Spleen (tissue), 11 donors: ENCODE measurements around the gene PLEKHJ1. TPM values are rescaled to one million over a fixed set of nuclear protein-coding genes. Genes with fewer than 3 reads are reported as not detected.
A peak's percentile ranks its signal among the peaks of the same experiment; 100 is the strongest.

ENCODE experiments used
- DNase-seq: peaks from one replicate; pipeline ENCODE4 v3.0.0-alpha.2; 2020
- H3K27ac ChIP-seq, 8 donors: fragments of 200-600 bp; sonication (generic) in 7 of 8; 1 replicate in 4 of 8; 2 replicates in 4 of 8; pipeline versions ENCODE4 v1.5.0 to v1.8.0; 2016 to 2021; ENCODE audit warnings: inconsistent platforms in 4 of 8, mild to moderate bottlenecking in 4 of 8, moderate library complexity in 1 of 8
- H3K27me3 ChIP-seq, 7 donors: fragments of 200-600 bp; sonication (generic) in 6 of 7; replicated peaks in 1 of 7; 1 replicate in 4 of 7; 2 replicates in 3 of 7; pipeline versions ENCODE4 v1.5.0 to v1.8.0; 2016 to 2021; ENCODE audit warnings: inconsistent platforms in 3 of 7, mild to moderate bottlenecking in 1 of 7
- H3K36me3 ChIP-seq, 6 donors: fragments of 200-600 bp; sonication (generic) in 5 of 6; 1 replicate in 4 of 6; 2 replicates in 2 of 6; pipeline versions ENCODE4 v1.5.0 to v1.8.0; 2016 to 2021; ENCODE audit warnings: inconsistent platforms in 2 of 6
- H3K4me1 ChIP-seq, 6 donors: fragments of 200-600 bp; sonication (generic) in 5 of 6; 1 replicate in 3 of 6; 2 replicates in 3 of 6; pipeline versions ENCODE4 v1.5.0 to v1.8.0; 2016 to 2021; ENCODE audit warnings: inconsistent platforms in 3 of 6
- H3K4me3 ChIP-seq, 8 donors: fragments of 200-600 bp; sonication (generic) in 7 of 8; 1 replicate in 4 of 8; 2 replicates in 4 of 8; pipeline versions ENCODE4 v1.5.0 to v1.8.0; 2016 to 2021; ENCODE audit warnings: inconsistent platforms in 4 of 8, mild to moderate bottlenecking in 4 of 8, moderate library complexity in 2 of 8
- H3K9me3 ChIP-seq, 8 donors: fragments of 200-600 bp; sonication (generic) in 7 of 8; 1 replicate in 4 of 8; 2 replicates in 4 of 8; pipeline versions ENCODE4 v1.5.0 to v1.8.0; 2016 to 2021; ENCODE audit warnings: inconsistent platforms in 4 of 8
- POLR2A ChIP-seq, 3 donors: fragments of 450-650 bp; IDR thresholded peaks; one replicate each; pipeline ENCODE4 v1.5.1; 2017; ENCODE audit warnings: antibody characterized with exemption in 3 of 3, mild to moderate bottlenecking in 1 of 3
- POLR2AphosphoS5 ChIP-seq, 3 donors: sonication (generic); formaldehyde crosslinking; IDR thresholded peaks; one replicate each; pipeline ENCODE4 v1.5.1; 2017; ENCODE audit warnings: antibody characterized with exemption in 3 of 3
- WGBS, 5 donors: extraction: QIAGEN DNeasy Blood & Tissue Kit in 3 of 5; methylation state at CpG; one replicate each; pipeline versions ENCODE4 v1.1.5 to v1.1.7; 2013 to 2018; 5-methylcytosine and 5-hydroxymethylcytosine counted together
- intact Hi-C: fragments of 100-400 bp; cut with DNase I; formaldehyde crosslinking; loops from one replicate; pipeline ENCODE4 v1.15.0; 2023; ENCODE audit warnings: low total_unique reads
- polyA plus RNA-seq, 3 donors: library from polyadenylated mRNA; stranded (reverse); fragments of 200-250 nt; gene quantifications; one replicate each; pipeline ENCODE4 v1.2.1, GENCODE V29; 2013
- total RNA-seq, 7 donors: library from RNA; depleted of rRNA in 3 of 7; stranded (reverse); fragments of >200 nt in 3 of 7; fragmentation: NEBNext Ultra II Directional in 4 of 7; extraction: Animal tissue kit (Norgen Biotek cat#: 25700) in 4 of 7; gene quantifications; one replicate each; pipeline versions ENCODE4 v1.1.0 to v1.2.1, GENCODE V29; 2016 to 2021
- TF ChIP-seq, protein P1 (sequence below), 11 experiments: fragments of 200-600 bp in 7 of 11; fragments of 450-650 bp in 4 of 11; sonication (generic) in 4 of 11; IDR thresholded peaks in 8 of 11; conservative IDR thresholded peaks in 3 of 11; 1 replicate in 7 of 11; 2 replicates in 4 of 11; pipeline versions ENCODE4 v1.4.0 to v1.8.0; 2016 to 2021; ENCODE audit warnings: antibody characterized with exemption in 11 of 11, inconsistent platforms in 4 of 11, mild to moderate bottlenecking in 1 of 11
- donor health status: healthy with polysubstance abuse.
- donor health status: DM: no; HTN: no; CAD: no; lungs with moderate emphysema.
- donor health status: DM: no; HTN: no; CAD: no.
- donor health status: Bipolar disorder and iron deficiency.
- donor health status: healthy.
- donor health status: DM: no; HTN: no; CAD: no.
- donor health status: DM: yes; HTN: yes; CAD: no.

The PLEKHJ1 gene
- total and polyA plus RNA-seq, 10 donors, result 37.7 to 117 (median 57.4) TPM

DNA sequence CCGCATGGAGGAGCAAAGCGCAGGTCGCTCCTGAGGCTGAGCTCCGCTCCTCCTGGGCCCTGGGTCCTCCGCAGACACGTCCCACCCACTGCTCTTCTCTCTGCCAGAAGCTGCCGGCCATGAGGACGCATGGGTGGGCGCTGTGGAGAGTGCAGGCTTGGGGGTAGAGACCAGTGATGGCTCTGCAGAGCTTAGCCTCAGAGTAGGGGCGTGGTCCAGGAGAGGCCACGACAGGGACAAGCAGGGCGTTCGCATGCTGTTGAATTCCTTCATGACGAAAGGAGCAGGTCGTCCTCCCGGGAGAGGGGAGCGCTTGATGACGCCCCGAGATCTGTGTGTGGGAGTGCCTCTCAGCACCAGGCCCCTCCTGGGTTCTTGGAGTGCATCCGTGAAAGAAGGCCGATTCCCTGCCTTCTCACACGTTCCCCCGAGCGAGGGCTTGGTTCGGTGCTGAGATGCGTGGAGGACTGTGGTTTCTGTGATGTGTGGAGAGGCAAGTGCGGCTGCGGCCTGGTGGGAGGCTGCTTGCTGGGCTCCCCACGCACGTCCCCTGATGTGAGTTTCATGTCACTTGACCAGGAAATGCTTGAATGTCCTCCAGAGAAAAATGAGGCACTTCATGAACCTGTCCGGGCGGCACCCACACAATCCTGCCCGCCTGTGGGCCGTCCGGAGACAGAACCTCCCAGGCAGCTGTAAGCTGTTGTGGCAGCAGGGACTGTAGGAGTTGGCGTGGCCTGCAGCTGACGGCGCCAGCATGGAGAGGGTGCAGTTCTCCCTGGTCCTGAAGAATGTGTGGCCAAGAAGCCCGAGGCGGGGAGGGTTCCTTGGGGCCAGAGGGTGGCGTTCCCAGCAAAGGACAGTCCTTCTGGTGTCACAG lies 5.0 kb upstream of the PLEKHJ1 start:
- no peak for DNase-seq
- intact Hi-C loops, result no loop called here
- Histone ChIP-seq H3K4me3 (peak overlapping the region in 4 of 8 donors; percentile 35 to 98 (median 44)), H3K27me3 (no peaks in the 10 kb centered on the region), H3K27ac (peak overlapping the region in 7 of 8 donors; percentile 36 to 100 (median 96)), H3K4me1 (peaks cover 55 to 80% (median 63%) of the 10 kb centered on the region in 6 donors), H3K9me3 (no peaks in the 10 kb centered on the region), H3K36me3 (peaks cover 2 to 53% (median 33%) of the 10 kb centered on the region in 6 donors)
- 67 to 79% (median 75%) methylated on average over 34 to 41 of the region's 41 CpGs for WGBS, 5 donors
- TF ChIP-seq, protein P1, sequence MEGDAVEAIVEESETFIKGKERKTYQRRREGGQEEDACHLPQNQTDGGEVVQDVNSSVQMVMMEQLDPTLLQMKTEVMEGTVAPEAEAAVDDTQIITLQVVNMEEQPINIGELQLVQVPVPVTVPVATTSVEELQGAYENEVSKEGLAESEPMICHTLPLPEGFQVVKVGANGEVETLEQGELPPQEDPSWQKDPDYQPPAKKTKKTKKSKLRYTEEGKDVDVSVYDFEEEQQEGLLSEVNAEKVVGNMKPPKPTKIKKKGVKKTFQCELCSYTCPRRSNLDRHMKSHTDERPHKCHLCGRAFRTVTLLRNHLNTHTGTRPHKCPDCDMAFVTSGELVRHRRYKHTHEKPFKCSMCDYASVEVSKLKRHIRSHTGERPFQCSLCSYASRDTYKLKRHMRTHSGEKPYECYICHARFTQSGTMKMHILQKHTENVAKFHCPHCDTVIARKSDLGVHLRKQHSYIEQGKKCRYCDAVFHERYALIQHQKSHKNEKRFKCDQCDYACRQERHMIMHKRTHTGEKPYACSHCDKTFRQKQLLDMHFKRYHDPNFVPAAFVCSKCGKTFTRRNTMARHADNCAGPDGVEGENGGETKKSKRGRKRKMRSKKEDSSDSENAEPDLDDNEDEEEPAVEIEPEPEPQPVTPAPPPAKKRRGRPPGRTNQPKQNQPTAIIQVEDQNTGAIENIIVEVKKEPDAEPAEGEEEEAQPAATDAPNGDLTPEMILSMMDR (IDR thresholded peaks at IDR 0.05 in 8 of 11, conservative IDR thresholded peaks at IDR 0.05 in 3 of 11), result no peak
- TF ChIP-seq POLR2A (IDR thresholded peaks at IDR 0.05) (no peak), POLR2AphosphoS5 (IDR thresholded peaks at IDR 0.05) (peak in 2 of 3 donors; percentile 33 to 58)

DNA sequence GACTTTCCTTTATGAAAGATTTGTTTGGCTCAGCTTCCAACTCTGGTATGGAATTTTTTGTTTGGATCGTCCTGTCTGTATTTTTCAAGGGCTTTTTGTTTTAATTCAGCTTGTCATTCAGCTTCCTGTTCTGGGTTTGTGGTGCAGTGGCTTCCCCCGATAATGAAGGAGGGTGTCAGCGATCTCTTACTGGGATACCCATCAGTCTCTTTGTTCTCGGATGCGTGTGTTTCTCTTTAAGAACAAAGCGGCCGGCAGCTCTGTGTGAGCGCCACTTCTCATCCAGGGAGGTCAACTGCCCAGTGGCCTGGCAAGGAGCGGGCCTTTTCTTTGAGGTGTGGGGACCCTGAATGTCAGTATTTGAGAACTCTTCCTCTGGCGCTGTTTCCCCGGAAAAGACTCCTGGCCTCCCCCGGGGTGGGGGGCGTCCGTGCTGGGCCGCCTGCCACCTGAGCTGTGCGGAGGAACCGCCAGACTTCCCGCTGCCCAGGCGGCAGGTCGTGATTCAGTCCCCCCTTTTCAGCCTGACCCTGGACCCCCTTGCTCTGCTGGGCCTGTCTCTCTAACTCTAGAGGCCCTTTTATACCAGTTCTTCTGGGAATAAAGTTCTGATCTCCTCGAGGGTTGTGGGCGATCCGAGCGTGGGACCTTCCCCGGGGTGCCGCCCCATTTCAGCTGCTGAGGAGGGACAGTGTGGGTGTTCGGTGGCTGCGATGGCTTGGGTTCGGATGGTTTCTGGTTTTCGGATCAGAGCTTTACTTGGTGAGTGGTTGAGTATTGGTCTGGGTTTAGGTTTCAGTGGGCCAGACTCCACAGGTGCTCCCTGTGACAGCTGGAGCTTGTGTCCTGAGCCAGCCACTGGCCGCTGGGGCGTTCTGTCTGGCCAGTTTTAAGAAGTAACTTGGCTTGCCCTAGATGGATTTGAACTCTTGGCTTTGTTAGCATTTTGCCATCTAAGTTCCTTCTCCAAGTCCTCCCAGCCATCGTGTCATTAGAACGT lies 3.9 kb upstream of the PLEKHJ1 start:
- Histone ChIP-seq H3K4me3 (peak overlapping the region; percentile 16 to 98 (median 36)), H3K27me3 (no peaks in the 10 kb centered on the region), H3K27ac (peak overlapping the region; percentile 36 to 100 (median 97)), H3K4me1 (peaks cover 60 to 88% (median 69%) of the 10 kb centered on the region in 6 donors), H3K36me3 (peaks cover 0 to 43% (median 23%) of the 10 kb centered on the region in 6 donors), H3K9me3 (no peaks in the 10 kb centered on the region)
- no peak for DNase-seq
- WGBS, 5 donors, result 19 to 26% (median 23%) methylated on average over 33 to 34 of the region's 34 CpGs
- intact Hi-C loops, result loop anchor here (2.0 to 10.0 kb wide), 3 partner anchors 31 to 152 kb away; partner anchors contain the start of gene DOT1L
- TF ChIP-seq POLR2A (IDR thresholded peaks at IDR 0.05) (no peak), POLR2AphosphoS5 (IDR thresholded peaks at IDR 0.05) (peak in 2 of 3 donors; percentile 37 to 44)

GRCh38 chr19:2239173-2239572 lies 3.0 kb upstream of the PLEKHJ1 start:
- Histone ChIP-seq H3K9me3 (no peaks in the 10 kb centered on the region), H3K27me3 (no peaks in the 10 kb centered on the region), H3K4me1 (peaks cover 64 to 90% (median 78%) of the 10 kb centered on the region in 6 donors), H3K36me3 (peaks cover 0 to 37% (median 14%) of the 10 kb centered on the region in 6 donors), H3K4me3 (peak overlapping the region in 6 of 8 donors; percentile 33 to 98 (median 37)), H3K27ac (peak overlapping the region in 7 of 8 donors; percentile 45 to 100 (median 98))
- no peak for DNase-seq
- WGBS, 5 donors, result 42 to 52% (median 48%) methylated on average over 10 of the region's 10 CpGs
- TF ChIP-seq POLR2AphosphoS5 (IDR thresholded peaks at IDR 0.05) (no peak), POLR2A (IDR thresholded peaks at IDR 0.05) (no peak)
- TF ChIP-seq, protein P1 (IDR thresholded peaks at IDR 0.05 in 8 of 11, conservative IDR thresholded peaks at IDR 0.05 in 3 of 11), result no peak
- intact Hi-C loops, result loop anchor here (2.0 to 10.0 kb wide), 3 partner anchors 32 to 153 kb away; partner anchors contain the start of gene DOT1L

- TF ChIP-seq, protein P1 (IDR thresholded peaks at IDR 0.05 in 8 of 11, conservative IDR thresholded peaks at IDR 0.05 in 3 of 11), result no peak
- TF ChIP-seq POLR2A (IDR thresholded peaks at IDR 0.05) (no peak), POLR2AphosphoS5 (IDR thresholded peaks at IDR 0.05) (no peak)
- H3K4me1 ChIP-seq, result peaks cover 62 to 90% (median 81%) of the 10 kb centered on the region in 6 donors
- H3K27ac ChIP-seq, result peak overlapping the region in 6 of 8 donors; percentile 89 to 100 (median 98)
- peaks cover 0 to 37% (median 13%) of the 10 kb centered on the region in 6 donors for H3K36me3 ChIP-seq
- 59 to 79% (median 69%) methylated on average over 6 of the region's 6 CpGs for WGBS, 5 donors
- no peak for DNase-seq
- H3K4me3 ChIP-seq, result peak overlapping the region in 7 of 8 donors; percentile 74 to 98 (median 95)
- H3K9me3 ChIP-seq, result no peaks in the 10 kb centered on the region
- no peaks in the 10 kb centered on the region for H3K27me3 ChIP-seq
- intact Hi-C loops, result loop anchor here (2.0 to 10.0 kb wide), 3 partner anchors 33 to 154 kb away; partner anchors contain the start of gene DOT1L
These were observed 1.7 kb upstream of the PLEKHJ1 start for GRCh38 chr19:2237869-2238153.
